GM18868 (cell line): Measurements from ENCODE around the gene SH3D21.

Experiments
- ATAC-seq: cut with Tn5 transposase; IDR thresholded peaks from one replicate; pipeline ENCODE4 v1.9.1; 2021; ENCODE audit warnings: mild to moderate bottlenecking, moderate library complexity; ENCODE audit not compliant: unreplicated experiment

Gene SH3D21

GRCh38 chr1:36354486-36354885 is 48.3 kb downstream of the SH3D21 start:
- no peak for ATAC-seq

- no peak for ATAC-seq
Observed at GRCh38 chr1:36355811-36356210, 49.6 kb downstream of the SH3D21 start.

GRCh38 chr1:36358514-36359084 is 52.4 kb downstream of the SH3D21 start:
- ATAC-seq = no peak

- ATAC-seq = no peak
Observed at GRCh38 chr1:36359383-36359782, 53.2 kb downstream of the SH3D21 start.

GRCh38 chr1:36359911-36360550 is 53.9 kb downstream of the SH3D21 start:
- ATAC-seq = no peak

GRCh38 chr1:36365381-36365780 is 59.2 kb downstream of the SH3D21 start:
- no peak for ATAC-seq

- no peak for ATAC-seq
Observed at GRCh38 chr1:36366091-36366661, 60.0 kb downstream of the SH3D21 start.

- no peak for ATAC-seq
Observed at GRCh38 chr1:36367066-36367465, 60.9 kb downstream of the SH3D21 start.

GRCh38 chr1:36367798-36368197 is 61.6 kb downstream of the SH3D21 start:
- no peak for ATAC-seq

GRCh38 chr1:36369061-36369861 is 63.1 kb downstream of the SH3D21 start:
- ATAC-seq = no peak
